ENCODE data around the gene NCMAP. TPM values are rescaled to one million over a fixed set of nuclear protein-coding genes. Genes with fewer than 3 reads are reported as not detected.
A peak's percentile ranks its signal among the peaks of the same experiment; 100 is the strongest.

The NCMAP gene
- total RNA-seq, 2 experiments from 2014 or later: 0.11 to 0.20 TPM

DNA sequence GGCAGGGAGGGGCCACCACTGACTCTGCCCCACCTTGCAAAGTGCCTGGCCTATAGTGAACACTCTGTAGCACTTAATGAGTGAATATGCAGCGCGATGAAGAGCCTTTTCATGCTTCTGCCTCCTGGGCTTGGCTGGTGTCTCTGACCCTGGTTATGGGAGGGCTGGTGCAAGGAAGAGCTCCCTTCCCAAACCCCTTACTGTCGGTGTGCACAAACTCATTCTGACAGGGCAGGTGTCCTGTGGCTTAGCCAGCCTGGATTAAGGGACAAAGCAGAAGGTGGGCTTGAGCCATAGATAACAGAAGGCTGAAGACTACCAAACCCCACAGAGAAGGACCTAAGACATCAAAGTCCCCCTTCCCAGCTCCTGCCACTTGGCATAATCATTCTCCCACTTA is 2.0 kb upstream of the NCMAP start:
- TF ChIP-seq, protein P1, sequence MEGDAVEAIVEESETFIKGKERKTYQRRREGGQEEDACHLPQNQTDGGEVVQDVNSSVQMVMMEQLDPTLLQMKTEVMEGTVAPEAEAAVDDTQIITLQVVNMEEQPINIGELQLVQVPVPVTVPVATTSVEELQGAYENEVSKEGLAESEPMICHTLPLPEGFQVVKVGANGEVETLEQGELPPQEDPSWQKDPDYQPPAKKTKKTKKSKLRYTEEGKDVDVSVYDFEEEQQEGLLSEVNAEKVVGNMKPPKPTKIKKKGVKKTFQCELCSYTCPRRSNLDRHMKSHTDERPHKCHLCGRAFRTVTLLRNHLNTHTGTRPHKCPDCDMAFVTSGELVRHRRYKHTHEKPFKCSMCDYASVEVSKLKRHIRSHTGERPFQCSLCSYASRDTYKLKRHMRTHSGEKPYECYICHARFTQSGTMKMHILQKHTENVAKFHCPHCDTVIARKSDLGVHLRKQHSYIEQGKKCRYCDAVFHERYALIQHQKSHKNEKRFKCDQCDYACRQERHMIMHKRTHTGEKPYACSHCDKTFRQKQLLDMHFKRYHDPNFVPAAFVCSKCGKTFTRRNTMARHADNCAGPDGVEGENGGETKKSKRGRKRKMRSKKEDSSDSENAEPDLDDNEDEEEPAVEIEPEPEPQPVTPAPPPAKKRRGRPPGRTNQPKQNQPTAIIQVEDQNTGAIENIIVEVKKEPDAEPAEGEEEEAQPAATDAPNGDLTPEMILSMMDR (IDR thresholded peaks at IDR 0.05): no peak
- peaks cover 12% of the 10 kb centered on the region for H3K4me1 Mint-ChIP-seq (ENCODE audit: low read depth)
- H3K9me3 Mint-ChIP-seq: no peaks in the 10 kb centered on the region
- no peak overlapping the region for H3K27ac Mint-ChIP-seq
- ATAC-seq: no peak
- no peak overlapping the region for H3K4me3 Mint-ChIP-seq
- no peaks in the 10 kb centered on the region for H3K36me3 Mint-ChIP-seq (ENCODE audit: low read depth)
- ChIA-PET POLR2A (interaction anchor here (1.0 to 1.6 kb wide), 2 partner anchors 10 to 89 kb away, joined by 3 to 4 read pairs; no protein-coding TSS in a partner anchor), CTCF (interaction anchor here (2.0 kb wide), 1 partner anchor 12 kb away, joined by 4 read pairs; no protein-coding TSS in a partner anchor)
- H3K27me3 Mint-ChIP-seq: peaks cover 19% of the 10 kb centered on the region
- intact Hi-C loops (cut with micrococcal nuclease): no loop called here
- no peak for DNase-seq

DNA sequence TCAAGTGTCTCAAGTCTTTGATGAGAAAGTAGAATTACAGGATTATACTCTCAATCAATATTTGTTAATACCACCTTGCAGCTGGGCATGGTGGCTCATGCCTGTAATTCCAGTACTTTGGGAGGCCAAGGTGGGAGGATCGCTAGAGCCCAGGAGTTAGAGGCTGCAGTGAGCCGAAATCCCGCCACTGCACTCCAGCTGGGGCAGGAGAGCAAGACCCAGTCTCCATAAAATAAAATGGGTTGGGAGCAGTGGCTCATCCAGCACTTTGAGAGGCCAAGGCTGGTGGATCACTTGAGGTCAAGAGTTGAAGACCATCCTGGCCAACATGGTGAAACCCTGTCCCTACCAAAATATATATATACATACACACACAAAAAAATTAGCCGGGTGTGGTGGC is 1.2 kb upstream of the NCMAP start:
- peaks cover 11% of the 10 kb centered on the region for H3K4me1 Mint-ChIP-seq (ENCODE audit: low read depth)
- H3K36me3 Mint-ChIP-seq (ENCODE audit: low read depth): no peaks in the 10 kb centered on the region
- H3K9me3 Mint-ChIP-seq: no peaks in the 10 kb centered on the region
- no peak overlapping the region for H3K27ac Mint-ChIP-seq
- ATAC-seq (no peak), DNase-seq (no peak)
- POLR2A ChIA-PET: interaction anchor here (1.0 to 1.6 kb wide), 2 partner anchors 9 to 88 kb away, joined by 3 to 4 read pairs; no protein-coding TSS in a partner anchor
- H3K4me3 Mint-ChIP-seq: no peak overlapping the region
- intact Hi-C loops (cut with micrococcal nuclease): no loop called here
- CTCF ChIA-PET: interaction anchor here (1.0 to 2.0 kb wide), 2 partner anchors 13 to 28 kb away, joined by 4 to 5 read pairs; no protein-coding TSS in a partner anchor
- TF ChIP-seq, protein P1 (IDR thresholded peaks at IDR 0.05): no peak
- H3K27me3 Mint-ChIP-seq: peaks cover 19% of the 10 kb centered on the region

DNA sequence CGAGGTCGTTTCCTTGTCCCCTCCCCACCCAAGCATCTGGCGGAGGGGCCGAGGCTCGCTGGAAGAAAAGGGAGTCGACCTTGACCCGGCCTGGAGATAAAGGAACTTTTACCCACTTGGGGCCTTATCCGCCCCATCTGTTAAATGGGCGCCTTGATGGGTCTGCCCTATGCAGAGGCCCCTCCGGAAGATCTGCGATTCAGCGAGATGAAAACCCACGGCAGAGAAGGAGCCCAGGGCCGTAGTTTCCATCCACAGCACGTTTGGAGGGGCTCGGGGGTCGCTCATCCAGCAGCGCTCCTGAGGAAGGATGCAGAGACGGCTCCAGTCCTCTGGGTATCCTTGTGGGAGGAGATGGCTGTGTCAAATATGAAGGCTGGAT is 518 bp downstream of the NCMAP start:
- Mint-ChIP-seq H3K27ac (no peak overlapping the region), H3K9me3 (no peaks in the 10 kb centered on the region), H3K4me1 (ENCODE audit: low read depth) (peaks cover 11% of the 10 kb centered on the region), H3K27me3 (peaks cover 19% of the 10 kb centered on the region), H3K36me3 (ENCODE audit: low read depth) (no peaks in the 10 kb centered on the region), H3K4me3 (peak overlapping the region; percentile 58)
- DNase-seq (no peak), ATAC-seq (no peak)
- ChIA-PET CTCF (no interaction called here), POLR2A (no interaction called here)
- TF ChIP-seq, protein P1 (IDR thresholded peaks at IDR 0.05): no peak
- intact Hi-C loops (cut with micrococcal nuclease): no loop called here

DNA sequence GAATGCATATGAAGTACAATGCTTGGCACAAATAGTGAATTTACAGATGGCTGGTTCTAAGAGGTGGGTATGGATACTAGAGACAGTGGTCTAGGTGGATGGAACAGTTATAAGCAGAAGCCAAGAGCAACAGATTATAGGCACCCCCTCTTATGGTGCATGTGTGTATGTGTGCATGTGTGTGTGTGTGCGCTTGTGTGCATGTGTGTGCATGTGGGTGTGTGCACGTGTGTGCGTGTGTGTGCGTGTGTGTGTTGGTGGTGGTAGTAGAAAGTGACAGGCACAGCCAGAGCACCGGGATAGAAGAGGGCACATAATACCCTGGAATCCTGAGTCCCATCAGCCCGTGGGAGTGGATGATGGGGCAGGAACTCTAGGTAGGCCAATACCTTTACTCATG is 1.3 kb downstream of the NCMAP start:
- no peak overlapping the region for H3K27ac Mint-ChIP-seq
- intact Hi-C loops (cut with micrococcal nuclease): no loop called here
- POLR2A ChIA-PET: interaction anchor here (1.5 kb wide), 1 partner anchor 85 kb away, joined by 4 read pairs; no protein-coding TSS in a partner anchor

DNA sequence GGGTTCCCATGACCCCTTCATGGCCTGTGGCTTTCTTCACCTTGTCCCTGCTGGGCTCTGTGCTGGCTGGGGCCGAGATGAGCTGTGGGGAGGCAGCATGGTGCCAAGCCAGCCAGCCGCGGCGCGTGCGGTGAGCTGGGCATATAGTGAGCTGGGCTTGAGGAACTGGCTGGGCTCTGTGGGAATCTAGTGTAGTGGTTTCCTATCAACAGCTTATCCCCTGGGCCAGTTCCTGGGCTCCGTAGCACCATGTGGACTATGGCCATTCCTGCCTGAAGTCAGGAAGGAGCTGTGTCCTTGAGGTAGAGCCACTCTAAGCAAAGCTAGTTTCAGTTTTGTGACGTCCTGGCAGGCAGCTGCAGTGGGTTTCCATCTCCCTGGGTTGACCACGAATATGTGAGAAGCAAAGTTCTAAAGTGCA is 1.8 kb downstream of the NCMAP start:
- DNase-seq (no peak), ATAC-seq (no peak)
- H3K36me3 Mint-ChIP-seq (ENCODE audit: low read depth): no peaks in the 10 kb centered on the region
- H3K4me3 Mint-ChIP-seq: no peak overlapping the region
- ChIA-PET POLR2A (interaction anchor here (0.7 to 1.5 kb wide), 2 partner anchors 84 to 185 kb away, joined by 3 to 4 read pairs; no protein-coding TSS in a partner anchor), CTCF (no interaction called here)
- no peaks in the 10 kb centered on the region for H3K9me3 Mint-ChIP-seq
- intact Hi-C loops (cut with micrococcal nuclease): no loop called here
- H3K4me1 Mint-ChIP-seq (ENCODE audit: low read depth): peaks cover 12% of the 10 kb centered on the region
- no peak overlapping the region for H3K27ac Mint-ChIP-seq
- TF ChIP-seq, protein P1 (IDR thresholded peaks at IDR 0.05): no peak
- H3K27me3 Mint-ChIP-seq: peaks cover 19% of the 10 kb centered on the region

More for the DNA sequence above, 1.3 kb downstream of the NCMAP start:
- Mint-ChIP-seq H3K9me3 (no peaks in the 10 kb centered on the region), H3K4me3 (no peak overlapping the region), H3K36me3 (ENCODE audit: low read depth) (no peaks in the 10 kb centered on the region), H3K4me1 (ENCODE audit: low read depth) (peaks cover 11% of the 10 kb centered on the region), H3K27me3 (peaks cover 19% of the 10 kb centered on the region)
- TF ChIP-seq, protein P1 (IDR thresholded peaks at IDR 0.05): no peak
- DNase-seq: no peak
- CTCF ChIA-PET: no interaction called here
- no peak for ATAC-seq

Measured in activated CD8-positive, alpha-beta T cell treated with anti-CD3 and anti-CD28 coated beads for 36 hours (primary cell).